Breast epithelium (tissue), 3 donors: ENCODE measurements around the gene SP140.

ENCODE experiments used
- POLR2AphosphoS5 ChIP-seq, 3 donors: sonication (generic); formaldehyde crosslinking; IDR thresholded peaks; one replicate each; pipeline ENCODE4 v1.6.1; 2017; ENCODE audit warnings: antibody characterized with exemption in 3 of 3
- TF ChIP-seq, protein P1 (sequence below), 3 donors: fragments of 450-650 bp; IDR thresholded peaks; one replicate each; pipeline ENCODE4 v1.5.1; 2016 to 2017; ENCODE audit warnings: antibody characterized with exemption in 3 of 3, mild to moderate bottlenecking in 3 of 3, moderate library complexity in 3 of 3

GRCh38 chr2:230330725-230331124 is 105.2 kb downstream of the SP140 start:
- TF ChIP-seq, protein P1, sequence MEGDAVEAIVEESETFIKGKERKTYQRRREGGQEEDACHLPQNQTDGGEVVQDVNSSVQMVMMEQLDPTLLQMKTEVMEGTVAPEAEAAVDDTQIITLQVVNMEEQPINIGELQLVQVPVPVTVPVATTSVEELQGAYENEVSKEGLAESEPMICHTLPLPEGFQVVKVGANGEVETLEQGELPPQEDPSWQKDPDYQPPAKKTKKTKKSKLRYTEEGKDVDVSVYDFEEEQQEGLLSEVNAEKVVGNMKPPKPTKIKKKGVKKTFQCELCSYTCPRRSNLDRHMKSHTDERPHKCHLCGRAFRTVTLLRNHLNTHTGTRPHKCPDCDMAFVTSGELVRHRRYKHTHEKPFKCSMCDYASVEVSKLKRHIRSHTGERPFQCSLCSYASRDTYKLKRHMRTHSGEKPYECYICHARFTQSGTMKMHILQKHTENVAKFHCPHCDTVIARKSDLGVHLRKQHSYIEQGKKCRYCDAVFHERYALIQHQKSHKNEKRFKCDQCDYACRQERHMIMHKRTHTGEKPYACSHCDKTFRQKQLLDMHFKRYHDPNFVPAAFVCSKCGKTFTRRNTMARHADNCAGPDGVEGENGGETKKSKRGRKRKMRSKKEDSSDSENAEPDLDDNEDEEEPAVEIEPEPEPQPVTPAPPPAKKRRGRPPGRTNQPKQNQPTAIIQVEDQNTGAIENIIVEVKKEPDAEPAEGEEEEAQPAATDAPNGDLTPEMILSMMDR (IDR thresholded peaks at IDR 0.05): no peak
- TF ChIP-seq POLR2AphosphoS5 (IDR thresholded peaks at IDR 0.05): no peak
